SH-SY5Y (cell line): ENCODE measurements around the gene TNRC18.

Experiments used
- GATA2 ChIP-seq: IDR thresholded peaks from 2 replicates; pipeline ENCODE4 v1.6.1; 2011; ENCODE audit warnings: mild to moderate bottlenecking, low read depth, low read length
- GATA3 ChIP-seq: IDR thresholded peaks from 2 replicates; pipeline ENCODE4 v1.6.1; 2011; ENCODE audit warnings: low read depth, mild to moderate bottlenecking, low read length, moderate library complexity

DNA sequence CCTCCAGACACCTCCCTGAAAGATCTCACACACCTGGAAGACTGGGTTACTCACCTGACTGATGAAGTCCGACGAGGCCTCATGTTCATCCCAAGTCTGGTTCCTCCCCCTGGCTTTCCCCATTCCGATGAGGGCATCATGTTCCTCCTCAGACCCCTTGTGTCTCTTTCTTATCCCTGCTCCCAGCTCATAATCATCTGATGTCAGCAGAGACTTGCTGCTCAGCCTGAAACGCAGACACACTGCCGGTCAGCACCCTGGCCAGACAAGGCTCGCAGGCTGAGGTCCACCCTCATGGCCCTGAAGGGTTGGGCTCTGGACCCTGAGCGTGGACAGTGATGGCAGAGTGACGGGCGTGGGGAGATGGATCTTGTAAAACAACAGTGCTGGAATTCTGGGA is 64.3 kb downstream of the TNRC18 start:
- TF ChIP-seq GATA2 (no peak), GATA3 (no peak)
